Mucosa of descending colon (tissue), 3 donors: ENCODE measurements around the gene MYBBP1A. TPM values are rescaled to one million over a fixed set of nuclear protein-coding genes. Genes with fewer than 3 reads are reported as not detected.

Experiments used
- ATAC-seq: fragments of 200-7000 bp; cut with Tn5 transposase; one replicate; pipeline ENCODE4 v1.9.1; 2020; ENCODE audit warnings: mild to moderate bottlenecking, moderate library complexity
- DNase-seq, 3 donors: peaks; one replicate each; pipeline ENCODE4 v3.0.0-alpha.2; 2020
- H3K36me3 ChIP-seq: fragments of 200-600 bp; one replicate; pipeline ENCODE4 v1.8.0; 2021; ENCODE audit warnings: low read depth, mild to moderate bottlenecking
- H3K4me1 ChIP-seq: fragments of 200-600 bp; one replicate; pipeline ENCODE4 v1.8.0; 2021; ENCODE audit warnings: low read depth, mild to moderate bottlenecking
- H3K4me3 ChIP-seq: fragments of 200-600 bp; one replicate; pipeline ENCODE4 v1.8.0; 2021; ENCODE audit warnings: mild to moderate bottlenecking
- H3K9me3 ChIP-seq: fragments of 200-600 bp; one replicate; pipeline ENCODE4 v1.8.0; 2021; ENCODE audit warnings: mild to moderate bottlenecking
- CTCF ChIP-seq: fragments of 200-600 bp; IDR thresholded peaks from one replicate; pipeline ENCODE4 v1.8.0; 2022; ENCODE audit warnings: antibody characterized with exemption, mild to moderate bottlenecking
- intact Hi-C, 2 donors: fragments of 100-400 bp; cut with DNase I in 1 of 2; cut with micrococcal nuclease in 1 of 2; formaldehyde crosslinking; loops; one replicate each; pipeline versions ENCODE4 v1.11.0 to v1.11.1; 2022; cut with DNase I, micrococcal nuclease
- total RNA-seq, 3 donors: library from RNA; stranded (reverse); fragmentation: NEBNext Ultra II Directional in 2 of 3; extraction: Animal tissue kit (Norgen Biotek cat#: 25700) in 2 of 3; gene quantifications; one replicate each; pipeline versions ENCODE4 v1.2.1 to v1.2.4, GENCODE V29; 2021 to 2023
- donor health status: DM: no; HTN: no; CAD: no; lungs with moderate emphysema.
- donor health status: DM: no; HTN: no; CAD: no.
- donor health status: DM: no; HTN: yes; CAD: no.

Gene MYBBP1A
- total RNA-seq, 3 donors from 2014 or later: 32.7 to 41.4 (median 36.7) TPM

- TF ChIP-seq CTCF: no peak
- Histone ChIP-seq H3K4me1 (no peaks in the 10 kb centered on the region), H3K36me3 (no peaks in the 10 kb centered on the region), H3K4me3 (no peak overlapping the region), H3K9me3 (no peaks in the 10 kb centered on the region)
- no peak for DNase-seq
- ATAC-seq: no peak
- intact Hi-C loops: no loop called here
These were observed 10.8 kb downstream of the MYBBP1A start for GRCh38 chr17:4544135-4544950.

- intact Hi-C loops: no loop called here
These were observed 11.6 kb downstream of the MYBBP1A start for GRCh38 chr17:4543557-4544026.

GRCh38 chr17:4542726-4543191, 12.4 kb downstream of the MYBBP1A start:
- no peaks in the 10 kb centered on the region for H3K36me3 ChIP-seq
- ATAC-seq: no peak
- H3K9me3 ChIP-seq: no peaks in the 10 kb centered on the region
- no peaks in the 10 kb centered on the region for H3K4me1 ChIP-seq
- no peak for DNase-seq
- intact Hi-C loops: no loop called here
- no peak for TF ChIP-seq CTCF
- no peak overlapping the region for H3K4me3 ChIP-seq

More at GRCh38 chr17:4543557-4544026, 11.6 kb downstream of the MYBBP1A start:
- Histone ChIP-seq H3K36me3 (no peaks in the 10 kb centered on the region), H3K4me3 (no peak overlapping the region), H3K4me1 (no peaks in the 10 kb centered on the region), H3K9me3 (no peaks in the 10 kb centered on the region)
- TF ChIP-seq CTCF: no peak
- DNase-seq (no peak), ATAC-seq (no peak)

- Histone ChIP-seq H3K9me3 (no peaks in the 10 kb centered on the region), H3K36me3 (no peaks in the 10 kb centered on the region), H3K4me1 (no peaks in the 10 kb centered on the region), H3K4me3 (no peak overlapping the region)
- no peak for TF ChIP-seq CTCF
- no peak for DNase-seq
- no peak for ATAC-seq
- intact Hi-C loops: no loop called here
These were observed 13.0 kb downstream of the MYBBP1A start for GRCh38 chr17:4542003-4542725.

- no peak for ATAC-seq
- no peak for TF ChIP-seq CTCF
- no peaks in the 10 kb centered on the region for H3K36me3 ChIP-seq
These were observed 13.7 kb downstream of the MYBBP1A start for GRCh38 chr17:4541328-4542002.

More at GRCh38 chr17:4541328-4542002, 13.7 kb downstream of the MYBBP1A start:
- Histone ChIP-seq H3K4me1 (peaks cover 5% of the 10 kb centered on the region), H3K9me3 (no peaks in the 10 kb centered on the region), H3K4me3 (no peak overlapping the region)
- intact Hi-C loops: no loop called here
- DNase-seq: no peak
